Right lung (tissue), 10 donors: ENCODE data around the gene MRAP2. TPM values are rescaled to one million over a fixed set of nuclear protein-coding genes. Genes with fewer than 3 reads are reported as not detected.

Experiments used
- DNase-seq, 2 donors: peaks; one replicate each; pipeline ENCODE4 v3.0.0-alpha.2; 2013
- long read RNA-seq, 8 donors: transcript quantifications; one replicate each; lab custom pipeline, GENCODE V29; 2026
- polyA plus RNA-seq, 5 donors: library from polyadenylated mRNA; unstranded; fragments of 120-200 nt; gene quantifications; one replicate each; pipeline versions ENCODE4 v1.2.1 to v1.2.3, GENCODE V29; 2013; ENCODE audit warnings: inconsistent platforms in 1 of 5, low replicate concordance in 1 of 5; ENCODE audit not compliant: insufficient read length in 5 of 5, insufficient read depth in 1 of 5

Gene MRAP2
- 1 to 10 TPM; 4.8 to 8.4 (median 6.2) TPM for polyA plus RNA-seq
- long read RNA-seq, donor 1, transcript MRAP2-201 (4 exons, 2,153 nt): major isoform, 5 of 14 reads
- long read RNA-seq, donor 1, partial matches to known transcripts: 9 of 14 reads
- long read RNA-seq, donor 1, other reads (novel, unspliced or antisense): 0 of 14 reads
- long read RNA-seq, donor 2, partial matches to known transcripts: 5 of 7 reads
- long read RNA-seq, donor 2, other reads (novel, unspliced or antisense): 0 of 7 reads
- long read RNA-seq, donor 3, partial matches to known transcripts: 6 of 7 reads
- long read RNA-seq, donor 3, other reads (novel, unspliced or antisense): 0 of 7 reads
- long read RNA-seq, donor 4, partial matches to known transcripts: 0 of 2 reads
- long read RNA-seq, donor 4, other reads (novel, unspliced or antisense): 0 of 2 reads
- long read RNA-seq, donor 5, transcript MRAP2-201 (4 exons, 2,153 nt): major isoform, 5 of 5 reads
- long read RNA-seq, donor 5, partial matches to known transcripts: 0 of 5 reads
- long read RNA-seq, donor 5, other reads (novel, unspliced or antisense): 0 of 5 reads
- long read RNA-seq, donor 6, partial matches to known transcripts: 0 of 4 reads
- long read RNA-seq, donor 6, other reads (novel, unspliced or antisense): 0 of 4 reads
- long read RNA-seq, donor 7, partial matches to known transcripts: 0 of 1 reads
- long read RNA-seq, donor 7, other reads (novel, unspliced or antisense): 0 of 1 reads
- long read RNA-seq, donor 8, partial matches to known transcripts: 0 of 2 reads
- long read RNA-seq, donor 8, other reads (novel, unspliced or antisense): 0 of 2 reads

GRCh38 chr6:84033523-84034451 lies at the start of gene MRAP2:
Gene MRAP2, plus strand, starts transcription at chr6:84033772. Its CDS starts 21,547 bp downstream, at chr6:84055319.
- peak in 1 of 2 donors; percentile 11 for DNase-seq

GRCh38 chr6:83984411-83984810 lies 49.2 kb upstream of the MRAP2 start:
- DNase-seq: no peak

GRCh38 chr6:83985308-83985713 lies 48.3 kb upstream of the MRAP2 start:
- no peak for DNase-seq

- DNase-seq: no peak
Measured at GRCh38 chr6:83985715-83986114, 47.9 kb upstream of the MRAP2 start.

GRCh38 chr6:83998021-83998584 lies 35.5 kb upstream of the MRAP2 start:
- no peak for DNase-seq

DNA sequence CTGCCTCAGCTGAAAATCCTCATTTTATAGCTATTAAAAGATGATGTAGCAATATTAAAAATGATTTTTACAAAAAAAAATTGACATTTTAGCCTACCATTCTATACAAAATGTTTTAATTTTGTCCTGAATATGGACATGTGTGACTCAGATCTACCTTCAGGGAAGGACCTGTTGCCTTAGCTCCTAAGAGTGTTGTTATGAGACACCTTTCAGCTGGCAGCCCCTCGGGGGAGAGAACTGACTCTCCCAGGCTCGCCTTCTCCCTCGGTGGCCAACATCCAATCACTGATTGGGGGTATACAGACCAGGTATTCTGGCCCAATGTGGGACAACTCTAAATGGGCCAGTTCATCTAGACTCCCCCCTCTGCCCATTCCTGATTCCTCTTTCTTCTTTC lies 32.5 kb upstream of the MRAP2 start:
- no peak for DNase-seq

DNA sequence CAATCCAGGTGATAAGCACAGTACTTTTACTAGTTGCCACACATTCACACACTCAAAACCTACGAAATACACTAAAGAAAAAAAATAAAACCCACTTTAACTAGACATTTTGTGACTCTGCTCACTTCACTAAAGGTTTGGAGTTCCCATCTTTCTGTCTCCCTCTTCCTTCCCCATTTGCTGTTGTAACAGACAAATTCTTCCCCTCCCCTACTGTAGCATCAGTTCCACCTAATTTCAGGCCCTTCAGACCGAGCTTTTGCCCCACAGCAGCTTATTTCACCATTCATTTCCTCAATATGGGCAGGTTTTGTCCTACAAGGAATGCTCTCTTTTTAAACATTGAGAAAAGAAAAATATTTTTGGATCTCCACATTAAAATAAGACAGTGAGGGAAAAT lies 31.3 kb upstream of the MRAP2 start:
- no peak for DNase-seq

- no peak for DNase-seq
Measured at GRCh38 chr6:84003131-84003530, 30.4 kb upstream of the MRAP2 start.

DNA sequence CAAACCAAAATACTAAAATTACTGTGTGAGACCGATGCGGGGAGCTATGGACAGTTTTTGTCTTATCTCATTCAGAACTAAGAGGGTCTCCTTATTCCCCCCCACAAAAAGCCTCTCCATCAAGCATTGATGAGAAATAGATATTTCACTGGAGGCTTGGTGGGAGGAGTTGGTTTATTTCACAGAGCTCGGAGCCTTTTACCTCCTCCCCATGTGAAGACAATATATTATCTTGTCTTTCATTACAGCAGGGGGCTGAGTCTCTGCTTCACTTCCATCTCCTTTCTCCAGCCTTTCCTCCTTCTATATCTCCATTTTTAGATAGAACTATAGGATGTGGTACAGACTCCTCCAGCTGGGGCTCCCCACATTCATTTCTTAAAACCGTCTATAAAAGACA lies 29.9 kb upstream of the MRAP2 start:
- DNase-seq: no peak

DNA sequence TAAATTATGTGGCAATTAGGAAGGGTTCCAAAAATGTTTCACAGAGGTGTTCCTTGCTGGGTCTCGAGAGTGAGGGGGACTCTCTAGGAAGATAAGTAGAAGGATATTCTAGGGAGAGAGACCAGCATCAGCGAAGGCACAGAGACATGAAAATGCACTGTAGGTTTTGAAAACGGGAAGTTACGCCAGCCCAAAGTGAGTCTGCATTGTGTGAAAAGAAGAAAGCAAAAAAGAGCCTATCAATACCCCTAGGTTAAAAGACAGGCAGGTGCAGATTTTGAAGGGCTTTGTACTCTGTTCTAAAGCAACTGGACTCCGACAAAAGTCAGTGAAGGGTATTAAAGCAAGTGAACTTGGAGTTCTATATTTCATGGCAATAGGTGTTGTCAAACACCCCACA lies 25.7 kb upstream of the MRAP2 start:
- DNase-seq: no peak

GRCh38 chr6:84013354-84013753 lies 20.2 kb upstream of the MRAP2 start:
- no peak for DNase-seq

DNA sequence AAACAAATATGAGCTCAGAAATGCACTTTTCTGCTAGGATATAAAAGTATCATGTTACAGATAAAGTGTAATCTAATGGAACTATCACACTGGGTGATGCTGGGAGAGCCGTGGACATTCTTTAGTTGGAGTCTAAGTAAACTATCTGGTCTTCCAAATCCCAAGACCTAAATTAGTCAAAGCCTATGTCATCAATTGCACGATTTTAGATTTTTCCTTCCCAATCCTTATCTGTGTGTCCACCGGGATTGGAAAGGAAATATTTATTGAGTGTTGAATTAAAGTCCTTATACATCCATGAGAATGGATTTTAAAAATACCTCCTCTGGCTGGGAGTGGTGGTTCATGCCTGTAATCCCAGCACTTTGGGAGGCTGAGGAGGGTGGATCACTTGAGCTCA lies 19.6 kb upstream of the MRAP2 start:
- no peak for DNase-seq

- no peak for DNase-seq
Measured at GRCh38 chr6:84016029-84016428, 17.5 kb upstream of the MRAP2 start.

DNA sequence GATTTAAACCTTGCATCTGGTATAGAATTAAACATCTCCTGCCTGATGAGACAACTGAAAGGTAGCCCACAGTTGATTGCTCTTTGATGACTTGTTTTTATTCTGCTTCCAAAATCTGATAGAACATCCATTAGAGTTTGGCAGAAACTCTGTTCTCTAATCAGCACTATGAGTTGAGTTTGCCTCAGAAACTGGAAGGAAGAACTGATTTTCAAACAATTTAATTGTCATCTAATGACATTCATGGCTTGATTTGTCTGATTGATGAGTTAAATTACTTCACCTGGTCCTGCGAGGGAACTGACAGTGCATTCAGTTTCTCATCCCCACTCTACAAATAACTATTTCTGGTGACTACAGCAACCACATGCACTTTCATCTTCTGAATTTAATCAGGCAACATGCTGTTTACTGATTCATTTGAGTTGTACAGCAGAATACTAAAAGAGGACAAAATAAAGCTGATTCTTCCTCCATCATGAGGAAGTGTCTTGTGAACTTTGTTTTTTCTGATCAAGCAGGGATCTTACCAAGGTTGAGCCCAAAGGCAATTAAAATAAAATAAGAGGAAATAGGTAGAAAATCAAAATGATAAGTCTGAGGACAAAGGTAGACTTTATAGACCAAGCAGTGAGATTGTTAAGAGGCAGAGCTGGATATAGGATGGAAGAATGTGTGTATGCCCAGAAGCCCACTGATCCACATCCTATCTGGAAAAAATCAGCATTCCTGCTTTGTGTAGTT lies 15.7 kb upstream of the MRAP2 start:
- DNase-seq: no peak

DNA sequence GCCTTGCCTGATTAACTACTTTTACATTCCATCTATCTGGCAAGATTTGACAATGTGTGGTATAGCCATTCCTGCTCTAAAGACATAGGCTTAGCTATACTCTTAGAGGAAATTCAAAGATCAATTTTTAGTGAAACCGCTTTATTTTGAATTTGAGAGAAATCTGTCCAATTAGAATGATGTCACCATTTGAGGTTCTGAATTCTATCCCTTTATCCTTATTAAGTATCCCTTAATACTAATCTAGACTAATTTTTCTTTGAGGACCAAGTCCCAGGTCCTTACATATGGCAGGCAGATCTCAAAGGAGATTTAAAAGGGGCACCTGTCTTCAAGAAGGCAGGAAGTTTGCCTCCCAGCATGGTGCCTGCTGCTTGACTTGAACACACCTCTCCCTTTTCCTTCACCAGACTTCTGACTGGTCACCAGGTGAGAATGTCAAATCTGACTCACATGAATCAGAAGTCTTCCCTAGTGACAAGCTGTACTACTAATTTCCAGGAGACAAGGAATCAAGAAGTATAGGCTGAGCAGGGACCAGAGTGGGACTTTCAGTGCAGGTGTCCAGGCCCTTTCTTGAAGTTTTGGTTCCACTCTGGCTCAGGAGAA lies 15.0 kb upstream of the MRAP2 start:
- DNase-seq: no peak

- no peak for DNase-seq
Measured at GRCh38 chr6:84019141-84019841, 14.3 kb upstream of the MRAP2 start.

DNA sequence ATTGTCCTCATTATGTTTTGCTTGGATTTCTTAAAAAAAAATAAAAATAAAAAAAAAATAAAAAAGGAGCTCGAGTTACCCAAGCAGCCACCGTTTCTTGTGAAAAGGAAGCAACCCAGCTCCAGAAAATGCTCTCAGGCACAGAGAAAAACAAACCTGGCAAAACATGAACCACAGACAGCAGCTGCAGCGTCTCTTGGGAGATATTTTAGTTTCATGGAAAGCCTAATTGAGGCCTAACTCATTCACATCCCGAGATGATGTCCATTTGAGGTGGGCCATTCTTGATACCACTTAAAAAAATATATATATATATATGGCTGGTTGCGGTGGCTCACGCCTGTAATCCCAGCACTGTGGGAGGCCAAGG lies 13.7 kb upstream of the MRAP2 start:
- DNase-seq: no peak

DNA sequence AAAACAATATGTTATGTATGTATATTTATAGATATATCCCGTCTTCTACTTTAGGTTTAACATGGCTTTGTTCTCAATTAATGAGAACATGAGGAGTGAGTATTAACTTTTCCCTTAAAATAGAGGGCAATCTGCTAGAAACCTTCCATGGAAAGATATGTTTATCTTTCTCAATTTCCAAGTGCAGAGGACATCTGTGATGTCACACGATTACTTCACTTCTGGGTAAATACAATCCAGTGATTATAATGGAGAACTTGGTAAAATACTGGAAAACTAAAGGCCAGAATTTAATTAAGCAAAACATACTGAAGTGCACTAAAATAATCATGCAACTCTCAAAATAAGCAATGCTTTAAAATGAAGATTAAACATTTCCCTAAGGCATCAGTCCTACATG lies 11.9 kb upstream of the MRAP2 start:
- no peak for DNase-seq

DNA sequence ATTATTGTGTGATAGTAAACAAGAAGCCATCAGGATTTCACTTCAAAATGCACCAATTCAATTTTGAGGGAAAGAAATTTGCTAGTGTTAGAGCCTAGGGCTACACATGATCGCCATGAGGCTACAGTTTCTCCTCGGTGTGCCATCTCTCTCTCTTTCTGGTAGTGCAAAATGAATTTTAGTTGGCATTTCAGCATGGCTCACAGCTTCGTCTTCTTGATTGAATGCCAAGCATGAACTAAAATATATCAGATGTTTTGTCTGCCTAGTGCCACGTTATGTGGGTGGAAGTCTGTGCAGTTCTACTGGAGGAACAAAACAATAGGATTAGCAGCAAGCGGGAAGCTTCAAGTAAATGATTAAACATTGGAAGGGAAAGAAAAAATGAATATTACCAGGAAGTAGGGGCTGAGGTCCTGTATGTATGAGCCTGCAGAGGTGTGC lies 6.8 kb upstream of the MRAP2 start:
- no peak for DNase-seq
